Astrocyte of the cerebellum (primary cell): Measurements from ENCODE around the gene TPCN1.
A peak's percentile ranks its signal among the peaks of the same experiment; 100 is the strongest.

Source experiments
- DNase-seq: peaks from one replicate; pipeline ENCODE4 v3.0.0-alpha.2; 2011; ENCODE audit warnings: low read depth
- H3K4me3 ChIP-seq: 2 replicates; pipeline ENCODE4 v1.5.1; 2011; ENCODE audit warnings: mild to moderate bottlenecking, low read depth, low read length, moderate library complexity
- in situ Hi-C: cut with HindIII; loops from 2 replicates; pipeline ENCODE4 v1.10.0; 2017; ENCODE audit warnings: low sequenced_read_pairs
- TF ChIP-seq, protein P1 (sequence below): IDR thresholded peaks from 2 replicates; pipeline ENCODE4 v1.5.1; 2012; ENCODE audit warnings: low read length, low read depth, moderate library complexity, mild to moderate bottlenecking; ENCODE audit errors: missing control alignments

TPCN1 gene

GRCh38 chr12:113221181-113221996 is at the start of gene TPCN1:
Gene TPCN1, plus strand, starts transcription at chr12:113221464. Its CDS starts 5,389 bp downstream, at chr12:113226853.
- TF ChIP-seq, protein P1, sequence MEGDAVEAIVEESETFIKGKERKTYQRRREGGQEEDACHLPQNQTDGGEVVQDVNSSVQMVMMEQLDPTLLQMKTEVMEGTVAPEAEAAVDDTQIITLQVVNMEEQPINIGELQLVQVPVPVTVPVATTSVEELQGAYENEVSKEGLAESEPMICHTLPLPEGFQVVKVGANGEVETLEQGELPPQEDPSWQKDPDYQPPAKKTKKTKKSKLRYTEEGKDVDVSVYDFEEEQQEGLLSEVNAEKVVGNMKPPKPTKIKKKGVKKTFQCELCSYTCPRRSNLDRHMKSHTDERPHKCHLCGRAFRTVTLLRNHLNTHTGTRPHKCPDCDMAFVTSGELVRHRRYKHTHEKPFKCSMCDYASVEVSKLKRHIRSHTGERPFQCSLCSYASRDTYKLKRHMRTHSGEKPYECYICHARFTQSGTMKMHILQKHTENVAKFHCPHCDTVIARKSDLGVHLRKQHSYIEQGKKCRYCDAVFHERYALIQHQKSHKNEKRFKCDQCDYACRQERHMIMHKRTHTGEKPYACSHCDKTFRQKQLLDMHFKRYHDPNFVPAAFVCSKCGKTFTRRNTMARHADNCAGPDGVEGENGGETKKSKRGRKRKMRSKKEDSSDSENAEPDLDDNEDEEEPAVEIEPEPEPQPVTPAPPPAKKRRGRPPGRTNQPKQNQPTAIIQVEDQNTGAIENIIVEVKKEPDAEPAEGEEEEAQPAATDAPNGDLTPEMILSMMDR = no peak

GRCh38 chr12:113171543-113171942 is 49.7 kb upstream of the TPCN1 start:
- no peak for DNase-seq
- in situ Hi-C loops = loop anchor here (25.0 kb wide), 1 partner anchor 109 kb away; the partner anchor contains the start of gene DTX1
- TF ChIP-seq, protein P1 = no peak
- H3K4me3 ChIP-seq = no peak overlapping the region

More at GRCh38 chr12:113221181-113221996, at the start of gene TPCN1:
- in situ Hi-C loops = no loop called here
- peak; percentile 100 for DNase-seq
- H3K4me3 ChIP-seq = peak within 1 kb of the TSS; percentile 75

DNA sequence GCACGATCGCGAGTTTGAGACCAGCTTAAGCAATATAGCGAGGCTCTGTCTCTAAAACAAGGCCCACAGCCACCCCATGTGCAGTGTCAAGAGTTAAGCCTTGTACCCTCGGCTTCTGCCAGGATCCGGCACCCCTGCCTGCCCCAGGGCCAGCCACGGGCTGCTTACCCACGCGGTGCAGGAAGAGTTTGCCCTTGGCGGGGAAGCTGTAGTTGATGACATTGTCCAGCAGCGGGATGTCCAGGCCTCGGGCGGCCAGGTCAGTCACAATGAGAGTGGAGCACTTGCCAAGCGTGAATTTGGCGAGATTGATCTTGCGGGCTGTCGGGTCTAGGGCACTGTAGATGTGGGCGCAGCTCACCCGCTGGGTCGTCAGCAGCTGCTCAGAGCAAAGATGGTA is 49.1 kb upstream of the TPCN1 start:
- in situ Hi-C loops = loop anchor here (25.0 kb wide), 1 partner anchor 110 kb away; the partner anchor contains the start of gene DTX1
- DNase-seq = no peak
- TF ChIP-seq, protein P1 = no peak
- no peak overlapping the region for H3K4me3 ChIP-seq

GRCh38 chr12:113173081-113173698 is 48.1 kb upstream of the TPCN1 start:
- DNase-seq = no peak
- in situ Hi-C loops = loop anchor here (25.0 kb wide), 1 partner anchor 111 kb away; the partner anchor contains the start of gene DTX1
- TF ChIP-seq, protein P1 = no peak
- no peak overlapping the region for H3K4me3 ChIP-seq

- no peak overlapping the region for H3K4me3 ChIP-seq
- DNase-seq = no peak
- in situ Hi-C loops = loop anchor here (25.0 kb wide), 1 partner anchor 112 kb away; the partner anchor contains the start of gene DTX1
- TF ChIP-seq, protein P1 = peak; percentile 98
These were observed 46.5 kb upstream of the TPCN1 start for GRCh38 chr12:113174461-113175384.

- TF ChIP-seq, protein P1 = no peak
- DNase-seq = no peak
- in situ Hi-C loops = no loop called here
These were observed 42.2 kb upstream of the TPCN1 start for GRCh38 chr12:113179023-113179422.

More at GRCh38 chr12:113179023-113179422, 42.2 kb upstream of the TPCN1 start:
- H3K4me3 ChIP-seq = no peak overlapping the region
